Measurements from ENCODE around the gene TSHZ2. TPM values are rescaled to one million over a fixed set of nuclear protein-coding genes. Genes with fewer than 3 reads are reported as not detected.

The TSHZ2 gene
- total and polyA plus RNA-seq, 2 of the 4 experiments (the other 2 are of a cell fraction): under 0.01 to 0.02 TPM

DNA sequence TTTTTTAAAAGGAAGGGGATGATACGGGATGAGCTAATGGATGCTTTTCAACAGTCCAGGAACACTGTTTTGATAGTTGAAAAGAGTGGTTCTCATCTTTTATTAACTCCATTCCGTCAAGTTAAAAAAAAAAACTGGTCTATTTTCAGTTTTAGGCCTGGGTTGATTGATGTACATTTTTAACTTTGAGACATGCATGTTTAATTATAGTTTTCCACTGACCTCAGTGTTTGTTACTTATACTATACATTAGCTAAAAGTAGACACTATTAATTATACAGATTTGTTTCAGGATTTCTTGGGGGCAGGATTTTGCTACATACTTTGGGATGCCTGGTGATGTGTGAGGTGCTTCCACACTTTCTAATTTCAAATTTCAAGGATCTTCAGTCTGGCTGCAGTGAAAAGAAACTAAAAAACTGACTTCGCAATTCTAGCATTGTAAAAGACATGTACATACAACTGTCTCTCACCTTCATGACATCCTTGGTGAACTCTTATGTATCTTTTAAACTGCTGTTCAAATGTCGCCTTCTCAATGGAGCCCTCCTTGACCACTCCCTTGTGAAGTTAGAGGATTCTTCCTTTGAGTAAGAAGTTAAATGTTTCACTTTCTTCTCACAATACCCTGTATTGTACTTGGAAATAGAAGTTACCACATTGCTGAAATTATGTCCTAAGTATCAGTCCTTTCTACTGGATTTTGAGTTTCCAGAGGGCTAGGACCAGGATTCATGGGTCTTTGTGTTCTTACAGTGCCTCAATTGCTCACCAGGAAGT lies 101.7 kb downstream of the TSHZ2 start:
- Histone ChIP-seq H2BK5ac (ENCODE audit: low read depth, low read length, poor library complexity, severe bottlenecking) (no peak overlapping the region), H4K20me1 (ENCODE audit: insufficient read depth, low read length) (no peaks in the 10 kb centered on the region), H3K18ac (ENCODE audit: low read depth, low read length) (no peak overlapping the region), H3K9me1 (ENCODE audit: insufficient read depth, low read length) (no peaks in the 10 kb centered on the region), H2AFZ (replicated peaks; ENCODE audit: low read length, poor library complexity) (no peak overlapping the region), H3K4me1 (ENCODE audit: control insufficient read depth, insufficient read depth, low read length) (no peaks in the 10 kb centered on the region), H3K9ac (ENCODE audit: low read depth, low read length) (no peak overlapping the region), H3K79me1 (ENCODE audit: low read depth in 1 of 2, low read length in 2 of 2) (no peaks in the 10 kb centered on the region), H4K91ac (ENCODE audit: insufficient read depth, low read depth, low read length) (no peak overlapping the region), H3K56ac (ENCODE audit: extremely low read depth, insufficient read depth, low read length) (no peak overlapping the region), H3K23ac (ENCODE audit: low read depth, low read length) (no peak overlapping the region), H3K4ac (ENCODE audit: low read depth, low read length) (no peak overlapping the region), H3K9me3 (ENCODE audit: control insufficient read depth, insufficient read depth, low read length) (no peaks in the 10 kb centered on the region), H2BK20ac (ENCODE audit: low read depth, low read length) (no peak overlapping the region), H3K4me2 (ENCODE audit: low read depth, low read length) (no peak overlapping the region), H3K36me3 (ENCODE audit: control insufficient read depth, insufficient read depth, low read length) (no peaks in the 10 kb centered on the region), H4K5ac (ENCODE audit: low read depth, low read length) (no peak overlapping the region), H2AK9ac (replicated peaks; ENCODE audit: low read depth, low read length, poor library complexity) (no peak overlapping the region), H4K8ac (ENCODE audit: low read depth in 2 of 2, low read length in 2 of 2) (no peak overlapping the region), H3K27ac (ENCODE audit: insufficient read depth, low read length) (no peak overlapping the region), H2BK120ac (ENCODE audit: low read depth, low read length) (no peak overlapping the region), H2BK15ac (ENCODE audit: low read depth, low read length) (no peak overlapping the region), H3K27me3 (ENCODE audit: control insufficient read depth, insufficient read depth, low read length) (no peaks in the 10 kb centered on the region), H2AK5ac (ENCODE audit: low read depth, low read length) (no peak overlapping the region), H3K4me3 (ENCODE audit: insufficient read depth, low read depth, low read length) (no peak overlapping the region), H3K14ac (replicated peaks; ENCODE audit: low read depth, low read length) (no peak overlapping the region)
- BruUV-seq (replicated peaks): no TSS peak
- intact Hi-C loops (cut with micrococcal nuclease) (no loop called here), in situ Hi-C loops (cut with MboI; ENCODE audit: low sequenced_read_pairs) (no loop called here), dilution Hi-C loops (cut with HindIII; ENCODE audit: low sequenced_read_pairs, unreplicated experiment) (no loop called here)
- ATAC-seq (ENCODE audit: low read depth) (no peak), DNase-seq (no peak)
- POLR2A ChIA-PET (ENCODE audit: unreplicated experiment): no interaction called here
- TF ChIP-seq CHD1 (IDR thresholded peaks at IDR 0.05; ENCODE audit: low read depth, low read length) (no peak), NFE2L2 (IDR thresholded peaks at IDR 0.05; ENCODE audit: low read depth, low read length) (no peak), RAD21 (IDR thresholded peaks at IDR 0.05; ENCODE audit: low read length) (no peak), MAZ (IDR thresholded peaks at IDR 0.05; ENCODE audit: borderline replicate concordance, low read depth, low read length) (no peak), RFX5 (IDR thresholded peaks at IDR 0.05; ENCODE audit: low read depth, low read length) (no peak), SMC3 (IDR thresholded peaks at IDR 0.05; ENCODE audit: low read depth, low read length) (no peak), BHLHE40 (IDR thresholded peaks at IDR 0.05; ENCODE audit: low read depth, low read length) (no peak)
- WGBS, 2 experiments (ENCODE audit: extremely low coverage in 2 of 2, insufficient read length in 1 of 2): 60% methylated on average over 1 of the region's 4 CpGs; no CpG with 5 or more reads in 1 of the 2 experiments
- CTCF ChIA-PET: no interaction called here

All from IMR-90 (cell line).